ENCODE data around the gene P2RX5. TPM values are rescaled to one million over a fixed set of nuclear protein-coding genes. Genes with fewer than 3 reads are reported as not detected.

P2RX5 gene
- total and polyA plus RNA-seq, 2 donors (not counting 3 experiments of a cell fraction or from before 2014, with no cell fraction given): 0.19 to 0.22 TPM

- Histone ChIP-seq H3K4me3 (replicated peaks in 1 of 3; ENCODE audit: insufficient read depth in 1 of 3, low read depth in 1 of 3, low read length in 3 of 3) (no peak overlapping the region), H4K20me1 (replicated peaks; ENCODE audit: control insufficient read depth, extremely low read depth, insufficient read depth, low read length) (peaks cover 3% of the 10 kb centered on the region), H3K27ac (ENCODE audit: insufficient read depth, low read depth, low read length) (no peak overlapping the region), H3K79me2 (ENCODE audit: control insufficient read depth, insufficient read depth, low read length) (peaks cover 47% of the 10 kb centered on the region), H3K4me1 (ENCODE audit: control insufficient read depth, extremely low read depth, insufficient read depth, low read length) (peaks cover 24% of the 10 kb centered on the region), H3K36me3 (ENCODE audit: control insufficient read depth in 2 of 2, extremely low read depth in 1 of 2, insufficient read depth in 2 of 2, low read length in 2 of 2) (peaks cover 5 to 25% of the 10 kb centered on the region in 2 experiments), H3K4me2 (ENCODE audit: insufficient read depth, low read length) (no peak overlapping the region), H2AFZ (ENCODE audit: low read depth, low read length) (no peak overlapping the region), H3K9ac (replicated peaks; ENCODE audit: extremely low read depth, insufficient read depth, low read length) (no peak overlapping the region), H3K27me3 (ENCODE audit: control insufficient read depth in 2 of 2, insufficient read depth in 2 of 2, low read length in 2 of 2) (no peaks in the 10 kb centered on the region), H3K9me3 (replicated peaks; ENCODE audit: control insufficient read depth, insufficient read depth, low read length) (no peaks in the 10 kb centered on the region), H3K9me1 (replicated peaks; ENCODE audit: control insufficient read depth, extremely low read depth, insufficient read depth, low read length) (no peaks in the 10 kb centered on the region)
- intact Hi-C loops (cut with micrococcal nuclease): loop anchor here (5.0 kb wide), 1 partner anchor 56 kb away; the partner anchor contains the start of gene HASPIN
- FAIRE-seq (no peak), DNase-seq (ENCODE audit: low read depth, low spot score) (no peak)
- ChIA-PET POLR2A (no interaction called here), CTCF (no interaction called here)
- no TSS peak for BruUV-seq (replicated peaks)
- dilution Hi-C loops (cut with MboI; ENCODE audit: extremely low pct_ligation_motif_present, low sequenced_read_pairs): no loop called here
- no peak for TF ChIP-seq MYC (IDR thresholded peaks at IDR 0.05; ENCODE audit: low read depth, low read length)
- TF ChIP-seq GATA2 (IDR thresholded peaks at IDR 0.05; ENCODE audit: insufficient read depth, insufficient read length, low read depth, low read length): no peak
- TF ChIP-seq CTCF (IDR thresholded peaks at IDR 0.05; ENCODE audit: extremely low read depth in 1 of 2, insufficient read depth in 1 of 2, low read depth in 1 of 2, low read length in 2 of 2): no peak
- TF ChIP-seq POLR2AphosphoS5 (IDR thresholded peaks at IDR 0.05; ENCODE audit: insufficient read depth, low read depth, low read length): no peak
- TF ChIP-seq EZH2 (IDR thresholded peaks at IDR 0.05; ENCODE audit: borderline replicate concordance, low read depth, low read length, severe bottlenecking): no peak
- no peak for TF ChIP-seq FOS (IDR thresholded peaks at IDR 0.05; ENCODE audit: borderline replicate concordance, insufficient read depth, low read length)
- no peak for TF ChIP-seq MAX (IDR thresholded peaks at IDR 0.05; ENCODE audit: insufficient read depth, insufficient read length)
- TF ChIP-seq POLR2A (IDR thresholded peaks at IDR 0.05; ENCODE audit: low read depth, low read length): no peak
- TF ChIP-seq JUN (IDR thresholded peaks at IDR 0.05; ENCODE audit: borderline replicate concordance, insufficient read depth, insufficient read length, low read depth): no peak
These were observed 30.1 kb downstream of the P2RX5 start for GRCh38 chr17:3665834-3666233.

Measured in endothelial cell of umbilical vein (primary cell).